Transverse colon (tissue), 4 donors: ENCODE measurements around the gene WT1. TPM values are rescaled to one million over a fixed set of nuclear protein-coding genes. Genes with fewer than 3 reads are reported as not detected.

Experiments
- DNase-seq: peaks from one replicate; pipeline ENCODE4 v3.0.0-alpha.2; 2019
- H3K27ac ChIP-seq, 4 donors: fragments of 200-600 bp; sonication (generic); 2 replicates each; pipeline ENCODE4 v1.5.1; 2016 to 2018; ENCODE audit warnings: inconsistent platforms in 4 of 4
- H3K27me3 ChIP-seq: fragments of 200-600 bp; sonication (generic); 2 replicates; pipeline ENCODE4 v1.5.1; 2017; ENCODE audit warnings: inconsistent platforms
- H3K36me3 ChIP-seq, 4 donors: fragments of 200-600 bp; sonication (generic); 2 replicates each; pipeline ENCODE4 v1.5.1; 2017 to 2019; ENCODE audit warnings: inconsistent platforms in 4 of 4
- H3K4me1 ChIP-seq, 4 donors: fragments of 200-600 bp; sonication (generic); 2 replicates each; pipeline ENCODE4 v1.5.1; 2017 to 2020; ENCODE audit warnings: inconsistent platforms in 4 of 4
- H3K4me3 ChIP-seq, 4 donors: fragments of 200-600 bp; sonication (generic); 1 replicate in 1 of 4; 2 replicates in 3 of 4; pipeline versions ENCODE4 v1.5.1 to v1.6.1; 2017 to 2019; ENCODE audit warnings: inconsistent platforms in 4 of 4
- H3K9me3 ChIP-seq, 2 donors: fragments of 200-600 bp; sonication (generic); 2 replicates each; pipeline ENCODE4 v1.5.1; 2017 to 2019; ENCODE audit warnings: inconsistent platforms in 2 of 2
- EP300 ChIP-seq: sonication (generic); formaldehyde crosslinking; IDR thresholded peaks from one replicate; pipeline ENCODE4 v1.6.1; 2017; ENCODE audit warnings: antibody characterized with exemption, low read depth
- POLR2A ChIP-seq: fragments of 450-650 bp; IDR thresholded peaks from one replicate; pipeline ENCODE4 v1.6.1; 2016; ENCODE audit warnings: antibody characterized with exemption, mild to moderate bottlenecking, moderate library complexity
- POLR2AphosphoS5 ChIP-seq, 3 donors: sonication (generic); formaldehyde crosslinking; IDR thresholded peaks; one replicate each; pipeline ENCODE4 v1.6.1; 2016; ENCODE audit warnings: antibody characterized with exemption in 3 of 3
- WGBS, 2 donors: methylation state at CpG; one replicate each; pipeline ENCODE4 v1.1.5; 2018; ENCODE audit warnings: low coverage in 1 of 2; 5-methylcytosine and 5-hydroxymethylcytosine counted together
- in situ Hi-C, 4 donors: fragments of 200-750 bp; cut with MboI; loops; one replicate each; pipeline versions ENCODE4 v1.15.0 to v1.15.1; 2017; ENCODE audit warnings: low sequenced_read_pairs in 3 of 4, low pct_ligation_motif_present in 1 of 4, low pct_unique_long_range_greater_than_20kb in 1 of 4
- intact Hi-C: fragments of 100-400 bp; cut with DNase I; formaldehyde crosslinking; loops from one replicate; pipeline ENCODE4 v1.15.1; 2023; ENCODE audit warnings: low total_unique reads
- total RNA-seq, 4 donors: library from RNA; depleted of rRNA; stranded (reverse); fragments of >200 nt; gene quantifications; one replicate each; pipeline ENCODE4 v1.1.0, GENCODE V29; 2016
- TF ChIP-seq, protein P1 (sequence below), 5 experiments: fragments of 200-600 bp in 3 of 5; fragments of 450-650 bp in 2 of 5; sonication (generic) in 3 of 5; IDR thresholded peaks; 1 replicate in 2 of 5; 2 replicates in 3 of 5; pipeline ENCODE4 v1.5.1; 2016 to 2017; ENCODE audit warnings: antibody characterized with exemption in 5 of 5, inconsistent platforms in 3 of 5, mild to moderate bottlenecking in 2 of 5, moderate library complexity in 1 of 5

WT1 gene
- total RNA-seq, 4 donors from 2014 or later: 0.55 to 3.0 (median 0.95) TPM; not detected in 1

DNA sequence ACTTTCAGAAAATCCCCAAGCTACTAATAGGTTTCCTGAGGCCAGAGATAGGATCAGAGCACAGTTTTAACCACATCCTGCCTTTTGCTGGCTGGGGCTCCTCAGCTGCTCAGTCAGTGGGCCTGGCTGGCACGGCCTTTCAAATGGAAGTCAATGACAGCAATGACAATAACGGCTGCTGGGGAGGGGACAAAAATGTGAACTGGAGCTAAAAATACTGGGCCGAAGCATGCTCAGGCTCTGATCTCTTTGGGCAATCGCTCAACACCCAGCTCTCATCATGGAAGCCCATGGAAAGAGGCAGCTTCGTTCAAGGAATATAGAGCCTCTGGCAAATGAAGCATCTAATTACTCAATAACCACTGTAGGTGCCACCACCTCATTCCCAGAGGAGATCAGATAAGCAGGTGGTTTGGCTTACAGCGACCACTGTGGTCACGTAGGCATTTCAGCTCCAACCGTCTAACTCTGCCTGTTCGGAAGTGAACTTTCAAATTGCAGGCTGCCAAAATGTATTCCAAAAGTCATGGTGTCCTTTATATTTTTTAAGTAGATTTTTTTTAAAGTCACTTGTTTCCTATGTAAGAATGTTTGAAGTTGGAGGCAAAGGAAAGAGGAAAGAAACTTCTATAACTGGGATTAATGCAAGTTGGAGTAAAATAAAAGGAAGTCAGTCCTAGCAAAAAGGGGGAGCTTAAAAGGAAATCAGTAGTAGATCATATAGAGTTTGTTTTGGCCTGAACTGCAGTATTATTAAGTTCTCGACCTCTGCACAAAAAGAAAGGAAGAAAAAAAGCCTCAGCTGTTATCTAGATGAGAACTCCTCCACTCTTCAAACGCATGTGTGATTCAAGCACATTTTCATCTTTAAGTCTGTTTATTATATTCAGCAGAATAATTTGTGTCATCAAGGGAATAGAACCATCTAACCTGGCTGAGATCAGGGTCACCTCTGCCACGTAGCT, 14.1 kb downstream of the WT1 start:
- TF ChIP-seq POLR2AphosphoS5 (IDR thresholded peaks at IDR 0.05) (no peak), EP300 (no peak), POLR2A (no peak)
- TF ChIP-seq, protein P1, sequence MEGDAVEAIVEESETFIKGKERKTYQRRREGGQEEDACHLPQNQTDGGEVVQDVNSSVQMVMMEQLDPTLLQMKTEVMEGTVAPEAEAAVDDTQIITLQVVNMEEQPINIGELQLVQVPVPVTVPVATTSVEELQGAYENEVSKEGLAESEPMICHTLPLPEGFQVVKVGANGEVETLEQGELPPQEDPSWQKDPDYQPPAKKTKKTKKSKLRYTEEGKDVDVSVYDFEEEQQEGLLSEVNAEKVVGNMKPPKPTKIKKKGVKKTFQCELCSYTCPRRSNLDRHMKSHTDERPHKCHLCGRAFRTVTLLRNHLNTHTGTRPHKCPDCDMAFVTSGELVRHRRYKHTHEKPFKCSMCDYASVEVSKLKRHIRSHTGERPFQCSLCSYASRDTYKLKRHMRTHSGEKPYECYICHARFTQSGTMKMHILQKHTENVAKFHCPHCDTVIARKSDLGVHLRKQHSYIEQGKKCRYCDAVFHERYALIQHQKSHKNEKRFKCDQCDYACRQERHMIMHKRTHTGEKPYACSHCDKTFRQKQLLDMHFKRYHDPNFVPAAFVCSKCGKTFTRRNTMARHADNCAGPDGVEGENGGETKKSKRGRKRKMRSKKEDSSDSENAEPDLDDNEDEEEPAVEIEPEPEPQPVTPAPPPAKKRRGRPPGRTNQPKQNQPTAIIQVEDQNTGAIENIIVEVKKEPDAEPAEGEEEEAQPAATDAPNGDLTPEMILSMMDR (IDR thresholded peaks at IDR 0.05): no peak
- Histone ChIP-seq H3K4me1 (no peaks in the 10 kb centered on the region), H3K27me3 (peaks cover 62% of the 10 kb centered on the region), H3K4me3 (no peak overlapping the region), H3K9me3 (no peaks in the 10 kb centered on the region), H3K36me3 (no peaks in the 10 kb centered on the region), H3K27ac (no peak overlapping the region)
- 49 to 60% methylated on average over 8 to 12 of the region's 12 CpGs for WGBS, 2 donors
- intact Hi-C loops: no loop called here
- no peak for DNase-seq
- in situ Hi-C loops: no loop called here

DNA sequence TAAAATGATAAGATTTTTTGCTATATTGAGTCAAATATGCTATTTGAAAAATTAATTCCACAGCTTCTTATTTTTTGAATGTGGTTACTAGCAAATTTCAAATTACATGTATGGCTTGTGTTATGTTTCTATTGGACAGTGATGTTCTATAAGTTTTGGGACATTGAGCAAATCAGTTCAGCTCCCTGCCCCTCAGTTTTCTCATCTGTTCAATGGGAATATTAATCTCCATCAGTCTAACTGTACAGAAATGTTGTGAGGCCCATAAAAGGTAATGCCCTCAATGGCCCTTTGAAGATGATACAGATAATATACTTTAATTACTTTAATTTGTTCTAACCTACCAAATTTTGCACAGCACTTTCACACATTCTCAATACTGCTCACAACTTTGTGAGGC, 15.2 kb downstream of the WT1 start:
- Histone ChIP-seq H3K9me3 (no peaks in the 10 kb centered on the region), H3K4me1 (no peaks in the 10 kb centered on the region), H3K4me3 (no peak overlapping the region), H3K27ac (no peak overlapping the region), H3K36me3 (no peaks in the 10 kb centered on the region), H3K27me3 (peaks cover 61% of the 10 kb centered on the region)
- in situ Hi-C loops (no loop called here), intact Hi-C loops (no loop called here)
- no peak for DNase-seq
- no peak for TF ChIP-seq POLR2A
- no peak for TF ChIP-seq EP300
- TF ChIP-seq, protein P1 (IDR thresholded peaks at IDR 0.05): no peak
- no peak for TF ChIP-seq POLR2AphosphoS5 (IDR thresholded peaks at IDR 0.05)

DNA sequence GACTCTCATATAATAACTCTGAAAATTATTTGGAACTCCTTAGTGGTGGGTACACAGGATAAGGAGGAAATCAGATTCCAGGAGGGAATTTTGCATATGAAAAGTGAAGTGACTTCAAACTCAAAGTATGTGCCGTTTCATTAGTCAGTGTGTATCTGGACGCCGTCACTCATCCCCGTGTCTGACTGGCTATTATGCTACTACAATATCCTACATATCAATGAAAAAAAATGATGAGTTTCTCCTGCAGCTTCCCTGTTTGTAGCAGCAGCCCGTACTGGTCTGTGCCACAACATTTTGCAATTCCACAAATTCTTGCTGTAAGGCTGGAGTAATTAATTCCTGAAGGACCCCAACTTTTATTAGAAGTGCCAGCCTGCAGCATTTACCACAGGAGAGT, 16.5 kb downstream of the WT1 start:
- intact Hi-C loops (no loop called here), in situ Hi-C loops (no loop called here)
- WGBS, 2 donors: 44 to 46% methylated on average over 5 of the region's 5 CpGs
- no peak for DNase-seq
- H3K9me3 ChIP-seq: no peaks in the 10 kb centered on the region
- H3K27ac ChIP-seq: no peak overlapping the region
- no peak for TF ChIP-seq EP300
- TF ChIP-seq POLR2A: no peak
- TF ChIP-seq, protein P1 (IDR thresholded peaks at IDR 0.05): no peak
- TF ChIP-seq POLR2AphosphoS5 (IDR thresholded peaks at IDR 0.05): no peak
- peaks cover 57% of the 10 kb centered on the region for H3K27me3 ChIP-seq
- no peak overlapping the region for H3K4me3 ChIP-seq
- no peaks in the 10 kb centered on the region for H3K4me1 ChIP-seq
- no peaks in the 10 kb centered on the region for H3K36me3 ChIP-seq

DNA sequence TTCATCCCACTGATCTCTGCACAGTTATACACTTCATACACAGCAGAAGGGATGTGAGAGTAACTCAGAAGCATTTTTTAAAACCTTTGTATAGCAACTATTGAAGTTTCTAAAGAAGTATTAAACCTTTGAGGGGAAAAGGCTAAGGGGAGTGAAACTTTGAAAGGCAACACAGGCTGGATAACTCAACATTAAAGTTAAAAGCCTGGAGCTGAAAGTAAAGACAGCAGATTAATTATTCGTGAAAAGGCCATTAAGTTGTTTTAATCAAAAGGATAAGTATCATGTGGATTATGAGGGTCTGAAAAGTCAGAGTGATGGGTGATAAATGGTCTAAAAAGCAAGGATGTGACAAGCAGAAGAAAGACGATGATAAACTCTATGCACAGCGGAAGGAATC, 17.5 kb downstream of the WT1 start:
- peaks cover 47% of the 10 kb centered on the region for H3K27me3 ChIP-seq
- H3K4me3 ChIP-seq: no peak overlapping the region
- intact Hi-C loops (no loop called here), in situ Hi-C loops (no loop called here)
- H3K36me3 ChIP-seq: no peaks in the 10 kb centered on the region
- no peaks in the 10 kb centered on the region for H3K9me3 ChIP-seq
- no peak for DNase-seq
- H3K4me1 ChIP-seq: no peaks in the 10 kb centered on the region
- no peak overlapping the region for H3K27ac ChIP-seq
- TF ChIP-seq POLR2AphosphoS5 (IDR thresholded peaks at IDR 0.05) (no peak), POLR2A (no peak), EP300 (no peak)
- TF ChIP-seq, protein P1 (IDR thresholded peaks at IDR 0.05): no peak
- 84% methylated on average over 3 of the region's 3 CpGs for WGBS, 2 donors
